GM21576 (cell line): ENCODE data around the gene NDUFB10.
A peak's percentile ranks its signal among the peaks of the same experiment; 100 is the strongest.
"Not testable (repeated sequence)": the region's sequence is repeated elsewhere in the genome, so short reads cannot be mapped to it uniquely, and the experiment has no call there.

Experiments
- ATAC-seq: cut with Tn5 transposase; IDR thresholded peaks from one replicate; pipeline ENCODE4 v1.9.1; 2021; ENCODE audit warnings: mild to moderate bottlenecking, moderate library complexity; ENCODE audit not compliant: unreplicated experiment

Gene NDUFB10

DNA sequence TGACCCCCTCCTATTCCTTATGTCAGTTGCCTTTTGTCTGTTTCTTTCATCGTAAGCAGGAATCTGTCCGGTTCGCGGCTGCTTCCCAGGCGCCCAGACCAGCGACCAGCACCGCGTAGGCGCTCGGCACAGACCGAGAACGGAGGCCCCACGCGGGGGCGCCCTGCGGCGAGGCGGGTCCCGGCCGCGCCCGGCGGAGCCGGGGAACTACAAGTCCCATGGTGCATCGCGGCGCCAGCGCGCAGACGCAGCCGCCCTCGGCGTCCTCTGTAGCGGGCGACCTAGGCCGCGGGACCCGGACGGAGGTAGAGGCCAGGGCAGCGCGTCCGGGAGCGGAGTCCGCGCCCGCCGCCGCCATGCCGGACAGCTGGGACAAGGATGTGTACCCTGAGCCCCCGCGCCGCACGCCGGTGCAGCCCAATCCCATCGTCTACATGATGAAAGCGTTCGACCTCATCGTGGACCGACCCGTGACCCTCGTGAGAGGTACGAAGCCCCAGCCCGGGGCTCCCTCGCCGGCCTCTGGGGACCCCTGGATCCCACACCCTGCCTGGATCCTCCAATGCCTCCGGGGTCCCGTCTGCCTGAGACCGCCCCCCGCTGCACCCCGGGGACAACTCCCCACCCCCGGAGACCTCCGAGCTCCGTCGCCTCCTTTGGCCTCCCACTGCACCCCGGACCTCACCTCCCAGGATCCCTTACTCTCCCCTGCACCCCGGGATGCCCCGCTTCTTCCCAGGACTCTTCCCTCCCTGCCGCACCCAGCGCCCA lies at the start of gene NDUFB10:
Gene NDUFB10, plus strand, starts transcription at position 270 of the 771 bp plus-strand sequence. Its CDS starts 87 bp downstream, at position 357.
- ATAC-seq = peak; percentile 66

DNA sequence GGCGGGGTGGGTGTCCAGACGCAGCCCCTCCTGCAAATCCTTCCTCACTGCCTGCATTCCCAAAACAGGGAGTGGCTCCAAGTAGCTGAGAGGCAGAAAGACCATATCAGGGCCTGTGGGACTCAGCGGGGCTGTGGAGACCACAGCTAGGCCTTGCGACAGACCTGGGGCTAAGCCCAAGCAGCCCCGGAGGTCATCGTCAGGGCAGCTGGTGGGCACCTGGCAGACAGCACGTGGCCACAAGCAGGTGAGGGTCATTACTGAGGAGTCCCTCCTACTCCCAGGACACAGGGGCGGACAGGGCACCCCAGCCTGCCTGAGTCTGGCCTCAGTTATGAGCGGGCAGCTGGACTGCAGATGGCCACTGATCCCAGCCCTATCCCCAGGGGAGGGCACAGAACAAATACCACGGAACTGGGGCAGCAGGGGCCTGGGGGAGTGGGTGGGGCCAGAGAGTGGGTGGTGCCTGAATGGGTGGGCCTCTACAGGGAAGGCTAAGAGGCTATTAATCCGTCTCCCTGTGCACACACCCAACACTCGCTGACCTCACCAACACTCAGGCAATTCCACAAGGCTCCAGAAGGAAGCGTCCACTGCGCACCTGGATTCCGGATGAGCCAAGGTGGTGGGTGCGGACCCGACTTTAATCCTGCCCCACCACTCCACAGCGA lies 49.6 kb upstream of the NDUFB10 start:
- ATAC-seq = no peak

DNA sequence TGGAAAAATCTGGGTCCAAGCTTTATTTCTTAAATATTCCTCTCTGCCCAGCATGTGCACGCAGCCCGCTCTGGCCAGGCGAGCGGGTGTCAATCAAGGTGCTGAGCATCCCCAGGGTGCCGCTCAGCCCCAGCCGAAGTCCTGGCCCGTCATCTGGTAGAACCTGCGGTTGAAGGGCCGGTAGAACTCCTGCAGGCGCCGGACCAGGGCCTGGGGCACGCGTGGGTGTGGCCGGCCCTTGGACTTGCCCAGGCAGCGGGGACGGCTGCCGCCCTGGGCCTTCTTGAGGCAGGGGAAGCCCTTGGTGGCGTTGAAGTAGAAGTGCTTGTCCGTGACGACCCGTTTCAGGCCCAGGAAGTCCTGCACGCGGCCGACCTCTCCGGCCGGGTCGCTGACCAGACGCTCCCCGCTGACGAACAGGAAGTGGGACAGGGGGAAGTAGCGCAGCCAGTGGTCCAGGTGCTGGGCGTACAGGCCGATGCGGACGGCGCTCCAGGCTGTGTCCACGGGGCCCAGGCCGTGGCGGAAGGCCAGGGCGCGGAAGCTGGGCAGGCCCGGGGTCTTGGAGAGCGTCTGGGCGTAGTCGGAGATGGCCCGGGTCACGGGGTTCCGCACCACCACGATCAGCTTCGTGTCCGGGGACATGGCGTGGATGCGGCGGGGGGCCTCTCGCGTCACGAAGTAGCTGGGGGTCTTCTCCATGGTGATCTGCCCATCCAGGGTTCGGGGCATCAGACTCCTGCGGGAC lies 47.7 kb upstream of the NDUFB10 start:
- ATAC-seq = no peak

DNA sequence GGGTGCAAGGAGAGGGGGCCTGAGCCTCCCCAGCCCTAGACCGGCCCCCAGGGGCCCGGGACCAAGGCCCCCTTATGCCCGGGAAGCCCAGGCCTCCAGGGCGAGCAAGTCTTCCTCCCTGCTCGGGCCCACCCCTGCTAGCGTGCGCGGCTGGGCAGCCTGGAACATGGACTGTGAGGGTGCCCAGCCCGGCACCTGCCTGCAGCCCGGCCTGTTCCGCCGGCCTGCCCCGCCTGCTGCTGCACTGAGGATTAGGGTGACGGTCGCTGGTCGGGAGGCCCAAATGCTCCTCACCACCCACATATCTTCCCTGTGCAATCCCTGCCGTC lies 47.2 kb upstream of the NDUFB10 start:
- no peak for ATAC-seq

DNA sequence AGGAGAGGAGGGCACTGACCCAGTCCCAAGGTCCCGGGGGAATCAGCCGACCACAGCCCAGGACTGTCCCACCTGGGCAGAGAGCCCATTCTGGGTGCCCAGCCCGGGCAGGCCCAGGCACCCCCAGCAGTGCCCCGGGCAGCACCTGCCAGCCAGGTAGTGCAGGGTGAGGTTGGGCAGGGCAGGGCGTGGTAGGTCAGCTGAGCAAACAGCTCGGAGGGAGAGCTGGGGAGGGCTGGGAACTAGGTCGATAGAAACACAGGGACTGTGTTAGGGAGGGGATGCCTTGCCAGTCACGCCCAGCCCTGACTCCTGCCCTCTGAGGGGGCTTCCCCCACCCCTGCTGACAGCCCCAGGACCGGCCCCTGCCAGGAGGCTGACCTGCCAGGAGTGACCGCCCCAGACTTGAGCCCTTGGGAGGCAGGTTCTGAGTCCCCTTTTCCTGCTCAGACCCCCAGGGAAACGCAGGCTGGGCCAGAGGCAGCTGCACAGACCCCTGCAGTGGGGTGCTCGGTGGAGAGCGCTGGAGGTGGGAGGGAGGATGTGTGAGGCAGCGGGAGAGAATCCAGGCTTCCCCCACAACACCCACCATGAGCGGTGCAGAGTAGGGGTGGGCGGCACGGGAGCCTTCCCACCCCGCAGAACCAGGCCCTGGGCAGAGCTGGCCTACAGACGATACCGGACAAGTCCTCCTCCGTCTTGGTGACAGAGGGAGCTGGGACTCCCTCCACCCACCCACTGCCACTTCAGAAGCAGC lies 45.8 kb upstream of the NDUFB10 start:
- no peak for ATAC-seq

DNA sequence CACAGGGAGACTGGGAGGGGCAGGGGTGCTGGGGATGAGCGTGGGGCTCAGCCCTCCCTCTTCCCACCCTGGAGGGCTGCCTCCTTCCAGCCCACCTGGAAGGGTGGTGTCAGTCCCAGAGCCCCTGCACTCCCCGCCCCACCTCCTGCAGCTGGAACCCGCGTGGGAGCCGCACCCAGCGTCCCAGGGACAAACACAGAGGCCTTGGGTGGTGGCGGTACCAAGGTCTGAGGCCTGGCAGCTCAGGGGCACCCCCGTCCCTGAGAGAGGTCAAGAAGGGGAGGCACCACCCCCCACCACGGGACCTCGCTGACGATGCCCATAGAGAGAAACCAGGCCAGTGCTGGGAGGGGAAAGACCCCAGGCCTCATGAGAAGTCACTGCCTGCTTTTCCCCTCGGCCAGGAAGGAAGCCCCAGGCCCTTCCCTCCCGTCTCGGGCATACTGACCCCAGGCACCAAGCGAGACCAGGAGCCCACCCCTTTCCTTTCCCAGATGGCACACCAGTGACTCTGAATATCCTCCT lies 45.2 kb upstream of the NDUFB10 start:
- no peak for ATAC-seq

DNA sequence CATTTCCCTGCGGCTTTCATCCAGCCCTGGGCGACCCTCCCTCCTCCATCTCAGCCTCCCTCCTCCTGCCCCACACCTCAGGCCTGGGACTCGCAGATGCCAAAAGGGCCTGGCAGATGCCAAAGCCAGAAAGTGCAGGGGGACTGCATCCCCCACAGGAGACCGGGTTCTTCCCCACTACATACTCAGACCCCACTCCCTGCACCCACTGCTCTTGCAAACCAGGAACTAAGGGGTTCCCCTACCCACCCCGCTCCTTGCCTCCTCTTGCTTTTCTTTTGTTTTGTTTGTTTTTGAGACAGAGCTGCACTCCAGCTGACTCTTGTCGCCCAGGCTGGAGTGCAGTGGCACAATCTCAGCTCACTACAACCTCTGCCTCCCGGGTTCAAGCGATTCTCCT lies 44.4 kb upstream of the NDUFB10 start:
- no peak for ATAC-seq

DNA sequence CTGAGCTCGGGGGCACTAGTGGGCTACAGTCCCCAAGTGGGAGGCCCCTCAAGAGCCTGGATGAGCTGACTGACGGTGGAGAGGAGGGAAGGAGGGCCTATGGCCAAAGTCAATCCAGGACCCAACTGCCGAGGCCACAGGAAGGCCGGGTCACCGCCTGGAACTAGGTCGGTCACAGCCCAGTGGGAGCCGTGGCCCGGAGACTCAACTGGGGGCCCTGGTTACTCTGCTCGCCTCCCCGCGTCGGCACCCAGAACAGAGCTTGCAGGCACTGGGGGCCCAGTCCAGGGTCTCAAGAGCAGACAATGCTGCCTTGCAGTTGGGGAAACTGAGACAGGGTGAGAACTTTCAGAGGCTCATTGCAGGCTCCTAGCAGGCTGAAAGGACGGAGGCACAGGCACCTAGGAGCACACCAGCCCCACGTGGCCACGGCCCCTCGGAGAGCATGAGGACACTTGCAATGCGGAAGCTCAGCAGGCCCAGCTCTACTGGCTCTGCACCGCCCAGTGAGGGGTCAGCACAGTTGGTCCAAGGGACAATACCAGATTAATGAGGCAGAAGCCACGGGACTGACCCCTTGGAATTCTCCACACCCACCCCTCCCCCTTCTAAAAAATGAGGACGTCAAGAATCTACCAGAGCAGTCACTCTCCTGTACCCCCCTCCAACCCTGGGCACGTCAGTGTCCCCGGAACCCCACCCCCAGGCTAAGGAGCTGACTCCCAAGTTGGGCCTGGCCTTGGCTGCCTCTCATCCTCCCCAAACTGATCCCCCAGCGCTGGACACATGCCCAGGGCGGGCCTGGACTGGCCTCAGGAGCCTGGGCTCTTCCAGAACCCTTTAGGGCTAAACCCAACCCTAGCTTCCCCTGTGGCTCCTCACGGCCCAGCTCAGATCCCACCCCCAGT lies 43.4 kb upstream of the NDUFB10 start:
- ATAC-seq = no peak

DNA sequence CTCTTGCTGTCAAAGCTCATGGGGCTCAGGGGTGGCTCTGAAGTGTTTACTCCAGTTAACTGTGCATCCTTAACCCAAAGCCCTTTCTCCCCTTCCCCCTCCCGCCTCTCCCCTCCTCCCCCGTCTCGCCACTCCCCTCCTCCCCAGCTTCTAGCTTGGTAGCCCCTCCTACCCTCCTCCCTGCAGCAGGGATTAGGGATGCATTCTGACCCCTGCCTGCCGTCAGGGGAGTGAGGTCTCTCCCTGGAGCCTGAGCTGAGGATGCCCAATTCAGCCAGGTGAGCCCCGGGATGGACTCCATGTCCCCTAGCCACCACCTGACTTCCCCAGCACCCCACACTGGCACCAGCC lies 42.7 kb upstream of the NDUFB10 start:
- no peak for ATAC-seq

DNA sequence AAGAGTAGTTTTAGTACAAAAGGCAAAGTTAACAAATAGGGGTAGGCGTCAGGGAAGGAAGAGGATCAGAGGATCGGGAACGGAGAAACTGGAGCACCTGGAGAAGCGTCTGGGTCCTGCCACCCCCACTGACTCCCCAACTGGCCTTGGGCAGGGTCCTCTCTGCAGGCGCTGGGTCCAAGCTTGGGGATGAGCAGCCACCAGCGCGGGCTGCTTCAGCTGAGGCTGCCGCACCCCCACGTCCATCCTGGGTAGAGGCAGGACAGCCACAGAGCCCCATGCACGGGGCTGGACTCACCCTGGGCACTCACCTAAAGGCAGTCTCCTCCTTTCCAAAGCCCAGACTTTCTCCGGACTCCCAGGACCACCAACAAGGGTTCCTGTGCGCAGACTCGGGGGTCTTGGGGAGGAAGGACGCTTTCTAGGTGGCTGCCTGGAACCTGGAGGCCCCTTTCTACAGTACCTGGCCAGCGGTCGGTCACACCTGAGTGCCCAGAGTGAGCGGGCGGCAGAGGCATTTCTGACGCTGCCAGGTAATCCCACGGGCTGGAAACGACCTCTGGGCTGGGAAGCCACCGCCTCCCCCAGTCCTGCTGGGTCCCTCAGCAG lies 42.2 kb upstream of the NDUFB10 start:
- ATAC-seq = no peak

DNA sequence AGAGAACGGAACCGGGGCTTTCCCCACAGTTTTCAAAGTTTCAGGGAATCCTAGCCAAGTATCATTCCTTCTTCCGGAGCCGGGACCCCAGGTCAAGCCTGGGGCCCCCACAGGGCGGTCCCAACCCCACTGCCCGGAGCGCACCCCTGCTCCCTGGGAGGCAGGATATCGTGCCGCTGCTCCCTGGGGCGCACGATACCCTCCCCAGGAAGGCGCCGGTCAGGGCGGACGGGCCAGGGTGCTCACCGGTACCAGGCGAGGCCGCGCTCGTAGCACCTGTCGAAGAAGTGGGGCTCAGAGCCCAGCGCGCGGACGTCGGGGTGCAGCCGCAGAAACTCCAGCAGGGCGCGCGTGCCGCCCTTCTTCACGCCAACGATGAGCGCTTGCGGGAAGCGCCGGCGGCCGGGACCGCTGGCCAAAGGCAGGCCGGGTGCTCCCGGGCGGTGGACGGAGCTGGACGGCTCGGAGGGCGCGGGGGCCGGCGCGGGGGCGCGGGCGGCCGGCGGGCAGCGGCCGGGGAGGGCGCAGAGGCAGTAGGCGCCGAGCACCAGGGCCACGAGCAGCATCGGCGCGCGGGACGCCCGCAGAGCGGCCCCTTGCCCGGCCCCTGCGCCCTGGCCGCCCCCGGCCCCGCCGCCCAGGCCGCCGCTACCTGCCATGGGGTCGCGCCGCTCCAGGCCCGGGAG lies 41.5 kb upstream of the NDUFB10 start:
- no peak for ATAC-seq

DNA sequence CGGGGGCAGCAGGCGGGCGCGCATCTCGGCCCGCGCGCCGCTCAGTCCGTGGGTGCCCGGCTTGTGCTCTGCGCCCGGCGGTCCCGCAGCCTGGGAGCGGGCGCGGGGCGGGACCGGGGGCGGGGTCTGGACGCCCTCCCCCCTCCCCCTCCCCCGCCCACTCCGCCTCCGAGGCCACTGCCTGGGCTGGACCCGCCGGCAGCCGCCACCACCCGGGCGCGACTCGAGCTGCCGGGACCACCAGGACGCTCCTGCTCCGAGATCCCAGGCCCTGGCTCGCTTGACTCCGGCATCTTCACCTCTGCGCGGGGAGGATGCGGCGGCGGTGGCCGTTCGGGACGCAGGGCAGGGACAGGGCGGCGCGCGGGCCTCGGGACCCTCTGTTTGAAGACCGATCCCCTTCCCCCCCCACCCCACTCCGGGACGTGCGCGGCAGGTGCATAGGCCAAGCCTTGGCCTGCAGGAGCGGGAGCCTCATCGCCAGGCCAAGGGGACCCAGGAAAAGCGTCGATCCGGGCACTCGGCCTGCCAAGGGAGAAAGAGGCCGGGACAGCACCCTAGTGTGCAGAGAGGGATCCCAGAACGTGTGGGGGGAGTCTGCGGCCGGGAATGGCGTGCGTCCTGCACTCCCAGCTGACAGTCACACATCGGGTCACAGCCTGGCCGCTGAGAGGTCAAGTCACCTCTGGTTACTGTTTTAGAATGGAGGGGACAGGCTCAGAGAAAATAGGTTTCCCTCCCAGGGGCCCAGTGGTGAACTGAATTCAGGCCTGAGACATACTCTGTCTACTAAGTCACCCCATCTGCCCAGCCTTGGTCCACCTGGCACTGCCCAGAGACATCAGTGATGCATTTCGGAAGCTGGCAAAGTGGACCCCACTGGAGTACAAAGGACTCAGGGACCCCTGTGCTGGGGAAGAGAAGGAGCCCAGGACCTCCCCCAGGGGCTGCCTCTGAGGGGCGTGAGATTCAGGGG lies 40.7 kb upstream of the NDUFB10 start, which contains the start of gene HS3ST6:
Gene HS3ST6, minus strand, starts transcription at position 65 of the 976 bp plus-strand sequence. CDS start 92 bp downstream, outside the sequence.
- no peak for ATAC-seq

DNA sequence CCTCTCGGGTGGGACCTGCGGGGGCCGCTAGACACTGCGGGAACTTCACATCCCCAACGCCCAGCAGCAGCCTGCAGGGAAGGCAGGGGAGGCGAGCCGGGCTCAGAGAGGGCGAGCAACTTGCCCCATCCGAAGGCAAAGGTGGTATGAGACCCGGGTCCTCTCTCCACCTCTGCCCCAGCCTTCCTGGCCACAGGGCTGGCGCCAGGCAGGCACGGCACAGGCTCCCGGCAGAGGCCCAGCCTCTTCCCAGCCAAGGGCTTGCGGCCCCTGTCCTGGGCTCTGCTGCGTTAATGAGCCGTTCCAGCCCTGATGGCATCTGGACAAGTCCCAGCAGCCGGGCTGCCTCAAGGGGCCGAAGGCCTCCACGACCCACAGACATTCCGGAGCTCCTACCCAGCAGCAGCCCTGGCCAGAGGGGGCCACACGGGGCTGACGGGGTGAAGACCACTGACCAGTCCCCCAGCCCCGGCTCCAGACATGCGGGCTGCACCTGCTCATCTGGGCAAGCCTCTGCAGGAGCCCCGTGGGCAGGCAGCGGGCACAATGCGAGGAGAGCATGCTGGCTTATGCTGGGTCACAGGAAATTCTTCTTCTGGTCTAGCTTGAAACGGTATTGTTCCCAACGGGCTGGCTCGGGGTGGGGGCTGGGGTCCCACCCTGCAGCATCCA lies 39.9 kb upstream of the NDUFB10 start:
- no peak for ATAC-seq

DNA sequence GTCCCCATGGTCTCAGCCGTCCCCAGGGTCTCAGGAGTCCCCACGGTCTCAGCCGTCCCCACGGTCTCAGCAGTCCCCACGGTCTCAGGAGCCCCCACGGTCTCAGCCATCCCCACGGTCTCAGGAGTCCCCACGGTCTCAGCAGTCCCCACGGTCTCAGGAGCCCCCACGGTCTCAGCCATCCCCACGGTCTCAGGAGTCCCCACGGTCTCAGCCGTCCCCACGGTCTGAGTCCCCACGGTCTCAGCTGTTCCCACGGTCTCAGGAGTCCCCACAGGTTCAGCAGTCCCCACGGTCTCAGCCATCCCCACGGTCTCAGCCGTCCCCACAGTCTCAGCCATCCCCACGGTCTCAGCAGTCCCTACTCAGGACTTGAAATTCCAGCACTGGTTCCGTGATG lies 39.2 kb upstream of the NDUFB10 start:
- not testable (repeated sequence) for ATAC-seq

DNA sequence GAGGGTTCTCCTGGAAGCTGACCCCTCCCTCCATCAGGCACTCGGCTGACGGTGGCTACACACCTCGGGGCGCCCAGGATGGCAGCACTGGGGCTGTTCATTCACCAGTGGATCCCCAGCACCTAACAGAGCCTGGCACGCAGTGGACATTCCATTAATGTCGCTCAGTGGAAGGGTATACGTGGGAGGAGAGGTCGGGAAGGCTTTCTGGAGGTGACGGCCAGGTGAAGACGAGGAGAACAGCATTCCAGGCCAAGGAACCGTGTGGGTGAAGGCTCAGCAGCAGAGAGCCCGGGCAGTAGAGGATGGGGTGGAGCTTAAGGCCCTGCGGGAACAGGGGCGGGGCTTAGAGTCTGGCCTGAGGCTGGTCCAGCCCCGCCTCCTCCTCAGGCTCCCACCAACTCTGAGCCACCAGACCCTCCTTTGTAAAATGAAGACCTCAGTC lies 38.6 kb upstream of the NDUFB10 start:
- ATAC-seq = no peak

DNA sequence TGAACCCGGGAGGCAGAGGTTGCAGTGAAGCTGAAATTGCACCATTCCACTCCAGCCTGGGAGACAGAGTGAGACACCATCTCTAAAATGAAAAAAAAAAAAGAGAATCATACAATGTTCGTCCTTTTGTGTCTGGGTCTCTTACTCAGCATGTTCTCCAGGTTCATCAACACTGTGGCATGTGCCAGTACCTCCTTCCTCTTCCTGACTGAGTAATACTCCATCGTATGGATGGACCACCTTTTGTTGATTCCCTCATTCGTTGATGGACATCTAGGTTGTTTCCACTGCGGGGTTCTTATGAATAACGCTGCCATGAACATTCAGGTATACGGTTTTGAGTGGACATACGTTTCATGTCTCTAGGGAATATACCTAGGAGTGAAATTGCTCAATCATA lies 37.0 kb upstream of the NDUFB10 start:
- ATAC-seq = no peak
